Left ventricle myocardium inferior (tissue), 1 donor: ENCODE measurements around the gene ANKH. TPM values are rescaled to one million over a fixed set of nuclear protein-coding genes. Genes with fewer than 3 reads are reported as not detected.

Experiments
- DNase-seq: peaks from one replicate; pipeline ENCODE4 v3.0.0-alpha.2; 2020
- H3K27ac ChIP-seq: fragments of 200-600 bp; replicated peaks from 2 replicates; pipeline ENCODE4 v1.8.0; 2021
- H3K27me3 ChIP-seq: fragments of 200-600 bp; 2 replicates; pipeline ENCODE4 v1.8.0; 2021; ENCODE audit warnings: low read depth
- H3K36me3 ChIP-seq: fragments of 200-600 bp; 2 replicates; pipeline ENCODE4 v1.8.0; 2021
- H3K4me1 ChIP-seq: fragments of 200-600 bp; 2 replicates; pipeline ENCODE4 v1.8.0; 2021
- H3K4me3 ChIP-seq: fragments of 200-600 bp; 2 replicates; pipeline ENCODE4 v1.8.0; 2021; ENCODE audit warnings: mild to moderate bottlenecking, moderate library complexity
- H3K9me3 ChIP-seq: fragments of 200-600 bp; replicated peaks from 2 replicates; pipeline ENCODE4 v1.8.0; 2021
- CTCF ChIP-seq: fragments of 200-600 bp; IDR thresholded peaks from 2 replicates; pipeline ENCODE4 v1.8.0; 2021; ENCODE audit warnings: antibody characterized with exemption, mild to moderate bottlenecking, borderline replicate concordance
- intact Hi-C: fragments of 100-400 bp; cut with micrococcal nuclease; formaldehyde crosslinking; loops from one replicate; pipeline ENCODE4 v1.11.0; 2022
- total RNA-seq: library from RNA; stranded (reverse); fragmentation: NEBNext Ultra II Directional; extraction: Animal tissue kit (Norgen Biotek cat#: 25700); gene quantifications from one replicate; pipeline ENCODE4 v1.2.1, GENCODE V29; 2021
- donor health status: DM: no; HTN: yes; CAD: no; lungs with severe emphysema.

ANKH gene
- total RNA-seq, 1 donor from 2014 or later = 227 TPM

- no peak for DNase-seq
- H3K9me3 ChIP-seq = no peaks in the 10 kb centered on the region
- H3K4me3 ChIP-seq = no peak overlapping the region
- H3K27me3 ChIP-seq = no peaks in the 10 kb centered on the region
- TF ChIP-seq CTCF = no peak
- intact Hi-C loops = no loop called here
- H3K4me1 ChIP-seq = peaks cover 12% of the 10 kb centered on the region
- no peaks in the 10 kb centered on the region for H3K36me3 ChIP-seq
- no peak overlapping the region for H3K27ac ChIP-seq
Observed at GRCh38 chr5:14896131-14896530, 24.6 kb upstream of the ANKH start.

- no peak for DNase-seq
- Histone ChIP-seq H3K36me3 (no peaks in the 10 kb centered on the region), H3K4me1 (peaks cover 4% of the 10 kb centered on the region), H3K9me3 (no peaks in the 10 kb centered on the region), H3K27ac (no peak overlapping the region), H3K4me3 (no peak overlapping the region), H3K27me3 (no peaks in the 10 kb centered on the region)
- TF ChIP-seq CTCF = no peak
- intact Hi-C loops = no loop called here
Observed at GRCh38 chr5:14895301-14895700, 23.7 kb upstream of the ANKH start.

GRCh38 chr5:14894748-14895147, 23.2 kb upstream of the ANKH start:
- no peak overlapping the region for H3K4me3 ChIP-seq
- no peak overlapping the region for H3K27ac ChIP-seq
- H3K36me3 ChIP-seq = no peaks in the 10 kb centered on the region
- no peaks in the 10 kb centered on the region for H3K27me3 ChIP-seq
- H3K9me3 ChIP-seq = no peaks in the 10 kb centered on the region
- DNase-seq = no peak
- intact Hi-C loops = no loop called here
- TF ChIP-seq CTCF = no peak
- no peaks in the 10 kb centered on the region for H3K4me1 ChIP-seq

- H3K4me3 ChIP-seq = no peak overlapping the region
- H3K9me3 ChIP-seq = no peaks in the 10 kb centered on the region
- DNase-seq = no peak
- H3K36me3 ChIP-seq = no peaks in the 10 kb centered on the region
- intact Hi-C loops = no loop called here
- H3K27ac ChIP-seq = no peak overlapping the region
- no peaks in the 10 kb centered on the region for H3K4me1 ChIP-seq
- TF ChIP-seq CTCF = no peak
- no peaks in the 10 kb centered on the region for H3K27me3 ChIP-seq
Observed at GRCh38 chr5:14893381-14893780, 21.8 kb upstream of the ANKH start.

- Histone ChIP-seq H3K9me3 (no peaks in the 10 kb centered on the region), H3K27me3 (no peaks in the 10 kb centered on the region), H3K27ac (no peak overlapping the region), H3K4me1 (no peaks in the 10 kb centered on the region), H3K36me3 (no peaks in the 10 kb centered on the region), H3K4me3 (no peak overlapping the region)
- no peak for TF ChIP-seq CTCF
- intact Hi-C loops = no loop called here
- no peak for DNase-seq
Observed at GRCh38 chr5:14890846-14891245, 19.3 kb upstream of the ANKH start.
